GM23338 (cell line): ENCODE results near the gene FES. TPM values are rescaled to one million over a fixed set of nuclear protein-coding genes. Genes with fewer than 3 reads are reported as not detected.
"Not testable (repeated sequence)": the region's sequence is repeated elsewhere in the genome, so short reads cannot be mapped to it uniquely, and the experiment has no call there.

Experiments used
- ATAC-seq: fragments of 200-7000 bp; cut with Tn5 transposase; 3 replicates; pipeline ENCODE4 v1.9.1; 2020
- DNase-seq: peaks from one replicate; pipeline ENCODE4 v3.0.0-alpha.2; 2015; ENCODE audit warnings: low spot score
- H2AFZ ChIP-seq: fragments of 200-600 bp; sonication (generic); 2 replicates; pipeline ENCODE4 v1.8.0; 2016; ENCODE audit warnings: antibody characterized with exemption, mild to moderate bottlenecking, moderate library complexity
- H3F3A ChIP-seq: fragments of 200-600 bp; sonication (generic); replicated peaks from 2 replicates; pipeline ENCODE4 v1.8.0; 2017; ENCODE audit warnings: antibody characterized with exemption, mixed run types, low read depth
- H3K27ac ChIP-seq: fragments of 200-600 bp; sonication (generic); 2 replicates; pipeline ENCODE4 v1.6.1; 2016; ENCODE audit warnings: low read depth
- H3K27me3 ChIP-seq: fragments of 200-600 bp; sonication (generic); 2 replicates; pipeline ENCODE4 v1.8.0; 2016; ENCODE audit warnings: mild to moderate bottlenecking, mixed run types, moderate library complexity; ENCODE audit not compliant: insufficient read depth
- H3K36me3 ChIP-seq: fragments of 200-600 bp; sonication (generic); 2 replicates; pipeline ENCODE4 v1.8.0; 2016; ENCODE audit warnings: mild to moderate bottlenecking; ENCODE audit not compliant: insufficient read depth
- H3K4me1 ChIP-seq: fragments of 200-600 bp; sonication (generic); 2 replicates; pipeline ENCODE4 v1.8.0; 2016; ENCODE audit warnings: mild to moderate bottlenecking, moderate library complexity; ENCODE audit not compliant: insufficient read depth
- H3K4me2 ChIP-seq: fragments of 200-600 bp; sonication (generic); 2 replicates; pipeline ENCODE4 v1.7.1; 2017; ENCODE audit warnings: mixed run types
- H3K4me3 ChIP-seq: fragments of 200-600 bp; sonication (generic); 2 replicates; pipeline ENCODE4 v1.6.1; 2016; ENCODE audit warnings: mixed run types
- H3K79me2 ChIP-seq: fragments of 200-600 bp; sonication (generic); replicated peaks from 2 replicates; pipeline ENCODE4 v1.8.0; 2017; ENCODE audit warnings: mild to moderate bottlenecking; ENCODE audit not compliant: insufficient read depth
- H3K9me2 ChIP-seq: fragments of 200-600 bp; sonication (generic); 2 replicates; pipeline ENCODE4 v1.8.0; 2017; ENCODE audit not compliant: insufficient read depth
- H4K20me1 ChIP-seq: fragments of 200-600 bp; sonication (generic); replicated peaks from 2 replicates; pipeline ENCODE4 v1.8.0; 2017; ENCODE audit warnings: mild to moderate bottlenecking; ENCODE audit not compliant: insufficient read depth
- H3K27ac Mint-ChIP-seq: 2 replicates; pipeline ENCODE4 v1.8.0; 2020; ENCODE audit warnings: inconsistent platforms, mild to moderate bottlenecking, moderate library complexity, mixed read lengths
- H3K27me3 Mint-ChIP-seq: 3 replicates; pipeline ENCODE4 v1.8.0; 2022; ENCODE audit warnings: low read depth, mild to moderate bottlenecking, moderate library complexity, mixed read lengths, inconsistent platforms; ENCODE audit not compliant: insufficient read depth, poor library complexity
- H3K36me3 Mint-ChIP-seq: 3 replicates; pipeline ENCODE4 v1.8.0; 2021; ENCODE audit warnings: low read depth, mild to moderate bottlenecking, inconsistent platforms, moderate library complexity, mixed read lengths
- H3K4me1 Mint-ChIP-seq: 3 replicates; pipeline ENCODE4 v1.8.0; 2020; ENCODE audit warnings: mild to moderate bottlenecking, inconsistent platforms, mixed read lengths
- H3K4me3 Mint-ChIP-seq: 3 replicates; pipeline ENCODE4 v1.8.0; 2021; ENCODE audit warnings: moderate library complexity, mild to moderate bottlenecking, inconsistent platforms, mixed read lengths
- H3K9me3 Mint-ChIP-seq: 3 replicates; pipeline ENCODE4 v1.8.0; 2020; ENCODE audit warnings: moderate library complexity, mild to moderate bottlenecking, inconsistent platforms, mixed read lengths
- CREB1 ChIP-seq: fragments of 250-450 bp; sonication (Bioruptor Pico); IDR thresholded peaks from 2 replicates; pipeline ENCODE4 v1.5.0; 2020; ENCODE audit warnings: low read depth, mild to moderate bottlenecking, moderate library complexity
- EZH2phosphoT487 ChIP-seq: fragments of 200-600 bp; sonication (generic); IDR thresholded peaks from one replicate; pipeline ENCODE4 v1.8.1; 2018; ENCODE audit warnings: antibody characterized with exemption; ENCODE audit not compliant: unreplicated experiment
- polyA plus RNA-seq: library from polyadenylated mRNA; unstranded; fragments of >200 nt; fragmentation: Nextera tagmentation; extraction: Ambion mirVana; gene quantifications from 2 replicates; pipeline ENCODE4 v1.2.1, GENCODE V29; 2016
- total RNA-seq: library from RNA; depleted of rRNA; stranded (reverse); fragments of >200 nt; shearing (Covaris generic); gene quantifications from 2 replicates; pipeline ENCODE4 v1.2.3, GENCODE V29; 2014
- TF ChIP-seq, protein P1 (sequence below): fragments of 250-450 bp; sonication (Bioruptor Pico); IDR thresholded peaks from 2 replicates; pipeline ENCODE4 v1.5.0; 2020; ENCODE audit warnings: mild to moderate bottlenecking, moderate library complexity
- TF ChIP-seq, protein P2 (sequence below): IDR thresholded peaks from 2 replicates; pipeline ENCODE4 v1.6.1; 2016; ENCODE audit warnings: antibody characterized with exemption
- TF ChIP-seq, protein P3 (sequence below), 2 experiments: fragments of 200-600 bp in 1 of 2; sonication (generic) in 1 of 2; conservative IDR thresholded peaks; 2 replicates each; pipeline versions ENCODE4 v1.5.1 to v1.6.1; 2016 to 2017; ENCODE audit warnings: antibody characterized with exemption in 2 of 2, low read depth in 2 of 2, mild to moderate bottlenecking in 2 of 2, moderate library complexity in 1 of 2

The FES gene
- total and polyA plus RNA-seq, 2 experiments from 2014 or later: 2.7 to 14.4 TPM

DNA sequence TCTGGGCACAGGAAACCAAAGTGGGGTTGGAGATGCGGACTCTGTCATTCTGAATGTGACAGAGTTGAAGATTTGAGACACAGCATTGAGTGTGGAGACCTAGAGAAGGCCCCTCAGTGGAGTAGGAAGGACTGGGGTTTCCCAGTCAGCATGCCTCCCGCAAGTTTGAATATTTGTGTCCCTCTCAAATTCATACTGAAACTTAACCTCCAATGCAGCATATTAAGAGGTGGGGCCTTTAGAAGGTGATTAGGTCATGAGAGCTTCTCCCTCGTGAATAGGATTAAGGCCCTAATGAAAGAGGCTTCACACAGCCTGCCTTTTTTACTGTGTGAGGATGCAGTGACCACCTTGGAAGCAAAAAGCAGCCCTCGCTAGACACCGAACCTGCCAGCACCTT is 40.1 kb downstream of the FES start (continued):
- TF ChIP-seq, protein P1, sequence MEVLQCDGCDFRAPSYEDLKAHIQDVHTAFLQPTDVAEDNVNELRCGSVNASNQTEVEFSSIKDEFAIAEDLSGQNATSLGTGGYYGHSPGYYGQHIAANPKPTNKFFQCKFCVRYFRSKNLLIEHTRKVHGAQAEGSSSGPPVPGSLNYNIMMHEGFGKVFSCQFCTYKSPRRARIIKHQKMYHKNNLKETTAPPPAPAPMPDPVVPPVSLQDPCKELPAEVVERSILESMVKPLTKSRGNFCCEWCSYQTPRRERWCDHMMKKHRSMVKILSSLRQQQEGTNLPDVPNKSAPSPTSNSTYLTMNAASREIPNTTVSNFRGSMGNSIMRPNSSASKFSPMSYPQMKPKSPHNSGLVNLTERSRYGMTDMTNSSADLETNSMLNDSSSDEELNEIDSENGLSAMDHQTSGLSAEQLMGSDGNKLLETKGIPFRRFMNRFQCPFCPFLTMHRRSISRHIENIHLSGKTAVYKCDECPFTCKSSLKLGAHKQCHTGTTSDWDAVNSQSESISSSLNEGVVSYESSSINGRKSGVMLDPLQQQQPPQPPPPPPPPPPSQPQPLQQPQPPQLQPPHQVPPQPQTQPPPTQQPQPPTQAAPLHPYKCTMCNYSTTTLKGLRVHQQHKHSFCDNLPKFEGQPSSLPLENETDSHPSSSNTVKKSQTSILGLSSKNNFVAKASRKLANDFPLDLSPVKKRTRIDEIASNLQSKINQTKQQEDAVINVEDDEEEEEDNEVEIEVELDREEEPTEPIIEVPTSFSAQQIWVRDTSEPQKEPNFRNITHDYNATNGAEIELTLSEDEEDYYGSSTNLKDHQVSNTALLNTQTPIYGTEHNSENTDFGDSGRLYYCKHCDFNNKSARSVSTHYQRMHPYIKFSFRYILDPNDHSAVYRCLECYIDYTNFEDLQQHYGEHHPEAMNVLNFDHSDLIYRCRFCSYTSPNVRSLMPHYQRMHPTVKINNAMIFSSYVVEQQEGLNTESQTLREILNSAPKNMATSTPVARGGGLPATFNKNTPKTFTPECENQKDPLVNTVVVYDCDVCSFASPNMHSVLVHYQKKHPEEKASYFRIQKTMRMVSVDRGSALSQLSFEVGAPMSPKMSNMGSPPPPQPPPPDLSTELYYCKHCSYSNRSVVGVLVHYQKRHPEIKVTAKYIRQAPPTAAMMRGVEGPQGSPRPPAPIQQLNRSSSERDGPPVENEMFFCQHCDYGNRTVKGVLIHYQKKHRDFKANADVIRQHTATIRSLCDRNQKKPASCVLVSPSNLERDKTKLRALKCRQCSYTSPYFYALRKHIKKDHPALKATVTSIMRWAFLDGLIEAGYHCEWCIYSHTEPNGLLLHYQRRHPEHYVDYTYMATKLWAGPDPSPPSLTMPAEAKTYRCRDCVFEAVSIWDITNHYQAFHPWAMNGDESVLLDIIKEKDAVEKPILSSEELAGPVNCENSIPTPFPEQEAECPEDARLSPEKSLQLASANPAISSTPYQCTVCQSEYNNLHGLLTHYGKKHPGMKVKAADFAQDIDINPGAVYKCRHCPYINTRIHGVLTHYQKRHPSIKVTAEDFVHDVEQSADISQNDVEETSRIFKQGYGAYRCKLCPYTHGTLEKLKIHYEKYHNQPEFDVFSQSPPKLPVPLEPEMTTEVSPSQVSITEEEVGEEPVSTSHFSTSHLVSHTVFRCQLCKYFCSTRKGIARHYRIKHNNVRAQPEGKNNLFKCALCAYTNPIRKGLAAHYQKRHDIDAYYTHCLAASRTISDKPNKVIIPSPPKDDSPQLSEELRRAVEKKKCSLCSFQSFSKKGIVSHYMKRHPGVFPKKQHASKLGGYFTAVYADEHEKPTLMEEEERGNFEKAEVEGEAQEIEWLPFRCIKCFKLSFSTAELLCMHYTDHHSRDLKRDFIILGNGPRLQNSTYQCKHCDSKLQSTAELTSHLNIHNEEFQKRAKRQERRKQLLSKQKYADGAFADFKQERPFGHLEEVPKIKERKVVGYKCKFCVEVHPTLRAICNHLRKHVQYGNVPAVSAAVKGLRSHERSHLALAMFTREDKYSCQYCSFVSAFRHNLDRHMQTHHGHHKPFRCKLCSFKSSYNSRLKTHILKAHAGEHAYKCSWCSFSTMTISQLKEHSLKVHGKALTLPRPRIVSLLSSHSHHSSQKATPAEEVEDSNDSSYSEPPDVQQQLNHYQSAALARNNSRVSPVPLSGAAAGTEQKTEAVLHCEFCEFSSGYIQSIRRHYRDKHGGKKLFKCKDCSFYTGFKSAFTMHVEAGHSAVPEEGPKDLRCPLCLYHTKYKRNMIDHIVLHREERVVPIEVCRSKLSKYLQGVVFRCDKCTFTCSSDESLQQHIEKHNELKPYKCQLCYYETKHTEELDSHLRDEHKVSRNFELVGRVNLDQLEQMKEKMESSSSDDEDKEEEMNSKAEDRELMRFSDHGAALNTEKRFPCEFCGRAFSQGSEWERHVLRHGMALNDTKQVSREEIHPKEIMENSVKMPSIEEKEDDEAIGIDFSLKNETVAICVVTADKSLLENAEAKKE (CRISPR knock-in tag): no peak
- TF ChIP-seq, protein P2, sequence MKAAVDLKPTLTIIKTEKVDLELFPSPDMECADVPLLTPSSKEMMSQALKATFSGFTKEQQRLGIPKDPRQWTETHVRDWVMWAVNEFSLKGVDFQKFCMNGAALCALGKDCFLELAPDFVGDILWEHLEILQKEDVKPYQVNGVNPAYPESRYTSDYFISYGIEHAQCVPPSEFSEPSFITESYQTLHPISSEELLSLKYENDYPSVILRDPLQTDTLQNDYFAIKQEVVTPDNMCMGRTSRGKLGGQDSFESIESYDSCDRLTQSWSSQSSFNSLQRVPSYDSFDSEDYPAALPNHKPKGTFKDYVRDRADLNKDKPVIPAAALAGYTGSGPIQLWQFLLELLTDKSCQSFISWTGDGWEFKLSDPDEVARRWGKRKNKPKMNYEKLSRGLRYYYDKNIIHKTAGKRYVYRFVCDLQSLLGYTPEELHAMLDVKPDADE: no peak
- TF ChIP-seq EZH2phosphoT487 (no peak), CREB1 (CRISPR knock-in tag) (no peak)
- TF ChIP-seq, protein P3, sequence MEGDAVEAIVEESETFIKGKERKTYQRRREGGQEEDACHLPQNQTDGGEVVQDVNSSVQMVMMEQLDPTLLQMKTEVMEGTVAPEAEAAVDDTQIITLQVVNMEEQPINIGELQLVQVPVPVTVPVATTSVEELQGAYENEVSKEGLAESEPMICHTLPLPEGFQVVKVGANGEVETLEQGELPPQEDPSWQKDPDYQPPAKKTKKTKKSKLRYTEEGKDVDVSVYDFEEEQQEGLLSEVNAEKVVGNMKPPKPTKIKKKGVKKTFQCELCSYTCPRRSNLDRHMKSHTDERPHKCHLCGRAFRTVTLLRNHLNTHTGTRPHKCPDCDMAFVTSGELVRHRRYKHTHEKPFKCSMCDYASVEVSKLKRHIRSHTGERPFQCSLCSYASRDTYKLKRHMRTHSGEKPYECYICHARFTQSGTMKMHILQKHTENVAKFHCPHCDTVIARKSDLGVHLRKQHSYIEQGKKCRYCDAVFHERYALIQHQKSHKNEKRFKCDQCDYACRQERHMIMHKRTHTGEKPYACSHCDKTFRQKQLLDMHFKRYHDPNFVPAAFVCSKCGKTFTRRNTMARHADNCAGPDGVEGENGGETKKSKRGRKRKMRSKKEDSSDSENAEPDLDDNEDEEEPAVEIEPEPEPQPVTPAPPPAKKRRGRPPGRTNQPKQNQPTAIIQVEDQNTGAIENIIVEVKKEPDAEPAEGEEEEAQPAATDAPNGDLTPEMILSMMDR (conservative IDR thresholded peaks at IDR 0.05; ENCODE audit: low read depth in 2 of 2): no peak

DNA sequence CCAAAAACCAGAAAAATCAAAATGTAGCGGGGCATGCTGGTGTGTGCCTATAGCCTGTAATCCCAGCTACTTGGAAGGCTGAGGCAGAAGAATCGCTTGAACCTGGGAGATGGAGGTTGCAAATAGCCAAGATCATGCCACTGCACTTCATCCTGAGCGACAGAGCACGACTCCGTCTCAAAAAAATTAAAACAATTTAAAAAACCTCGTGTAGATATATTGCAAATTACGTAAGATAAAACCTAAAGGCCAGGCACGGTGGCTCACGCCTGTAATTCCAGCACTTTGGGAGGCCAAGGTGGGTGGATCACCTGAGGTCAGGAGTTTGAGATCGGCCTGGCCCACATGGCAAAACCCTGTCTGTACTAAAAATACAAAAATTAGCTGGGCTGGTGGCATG is 42.5 kb downstream of the FES start:
- not testable (repeated sequence) for H3K9me2 ChIP-seq, H3K27me3 ChIP-seq, H3K36me3 Mint-ChIP-seq, H3K36me3 ChIP-seq, H3K79me2 ChIP-seq, H2AFZ ChIP-seq, H3K4me2 ChIP-seq, DNase-seq, H3K27ac ChIP-seq, H3K4me3 Mint-ChIP-seq, H3F3A ChIP-seq, H3K4me3 ChIP-seq, H3K27me3 Mint-ChIP-seq, H3K9me3 Mint-ChIP-seq, H4K20me1 ChIP-seq, ATAC-seq, H3K27ac Mint-ChIP-seq, H3K4me1 ChIP-seq
- peaks cover 16% of the 10 kb centered on the region for H3K4me1 Mint-ChIP-seq

DNA sequence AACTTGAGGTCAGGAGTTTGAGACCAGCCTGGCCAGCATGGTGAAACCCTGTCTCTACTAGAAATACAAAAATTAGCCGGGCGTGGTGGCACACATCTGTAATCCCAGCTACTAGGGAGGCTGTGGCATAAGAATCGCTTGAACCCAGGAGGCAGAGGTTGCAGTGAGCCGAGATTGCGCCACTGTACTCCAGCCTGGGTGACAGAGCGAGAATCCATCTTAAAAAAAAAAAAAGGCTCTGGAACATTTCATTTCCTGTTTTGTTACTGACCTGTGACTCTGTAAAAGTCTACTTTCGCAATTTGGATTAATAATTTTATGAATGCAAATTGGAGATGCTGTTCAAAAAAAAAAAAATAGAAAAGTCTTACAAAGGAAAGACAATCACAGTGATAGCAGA is 43.8 kb downstream of the FES start:
- not testable (repeated sequence) for H3K27ac Mint-ChIP-seq, H3K4me2 ChIP-seq, H3K27ac ChIP-seq, H3K79me2 ChIP-seq, H2AFZ ChIP-seq, H3K36me3 ChIP-seq, H3K4me1 ChIP-seq, H3F3A ChIP-seq, ATAC-seq, H3K36me3 Mint-ChIP-seq, H3K9me3 Mint-ChIP-seq, H3K27me3 Mint-ChIP-seq, H3K4me3 ChIP-seq, H3K27me3 ChIP-seq, H4K20me1 ChIP-seq, DNase-seq, H3K9me2 ChIP-seq, H3K4me3 Mint-ChIP-seq
- H3K4me1 Mint-ChIP-seq: peaks cover 15% of the 10 kb centered on the region
